Measurements from ENCODE around the gene RIMKLA. TPM values are rescaled to one million over a fixed set of nuclear protein-coding genes. Genes with fewer than 3 reads are reported as not detected.

The RIMKLA gene
- polyA plus RNA-seq, 4 donors, result under 0.01 to 0.63 (median 0.31) TPM

DNA sequence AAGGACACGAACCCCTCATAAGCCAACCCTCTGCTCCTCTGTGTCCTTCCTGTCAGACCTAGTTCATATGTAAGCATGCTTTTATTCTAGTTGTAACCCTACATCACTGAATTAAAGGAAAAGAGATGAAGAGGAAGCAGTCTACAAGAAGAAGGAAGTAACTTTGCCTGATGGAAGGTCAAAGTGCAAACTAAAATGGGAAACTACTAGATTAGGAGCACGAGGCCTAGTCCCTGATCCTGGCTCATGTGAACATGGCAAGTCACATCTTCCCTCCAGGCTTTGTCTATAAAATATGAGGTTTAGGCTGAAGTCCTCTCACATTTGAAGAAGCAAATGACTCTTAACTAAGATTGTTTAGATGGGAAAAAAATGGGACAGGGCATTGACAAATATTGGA lies 62.1 kb downstream of the RIMKLA start:
- no peaks in the 10 kb centered on the region for H3K27me3 ChIP-seq (ENCODE audit: control insufficient read depth in 3 of 3, insufficient read depth in 3 of 3, low read length in 3 of 3)
- H3K9me3 ChIP-seq (ENCODE audit: control insufficient read depth in 2 of 2, insufficient read depth in 1 of 2, low read depth in 1 of 2, low read length in 1 of 2), result no peaks in the 10 kb centered on the region
- no peaks in the 10 kb centered on the region for H3K4me1 ChIP-seq (ENCODE audit: control insufficient read depth in 3 of 3, insufficient read depth in 2 of 3, low read depth in 1 of 3, low read length in 2 of 3)
- WGBS, 3 donors, result 26 to 32% (median 31%) methylated on average over 2 of the region's 2 CpGs
- DNase-seq, result peak in 1 of 2 donors; percentile 54
- no peak overlapping the region for H3K27ac ChIP-seq (ENCODE audit: low read depth in 1 of 3, low read length in 2 of 3)
- H3K4me3 ChIP-seq (ENCODE audit: low read depth in 1 of 3, low read length in 3 of 3), result no peak overlapping the region
- no peaks in the 10 kb centered on the region for H3K36me3 ChIP-seq (ENCODE audit: control insufficient read depth in 3 of 3, insufficient read depth in 2 of 3, low read depth in 1 of 3, low read length in 3 of 3)
- no peak for FAIRE-seq

DNA sequence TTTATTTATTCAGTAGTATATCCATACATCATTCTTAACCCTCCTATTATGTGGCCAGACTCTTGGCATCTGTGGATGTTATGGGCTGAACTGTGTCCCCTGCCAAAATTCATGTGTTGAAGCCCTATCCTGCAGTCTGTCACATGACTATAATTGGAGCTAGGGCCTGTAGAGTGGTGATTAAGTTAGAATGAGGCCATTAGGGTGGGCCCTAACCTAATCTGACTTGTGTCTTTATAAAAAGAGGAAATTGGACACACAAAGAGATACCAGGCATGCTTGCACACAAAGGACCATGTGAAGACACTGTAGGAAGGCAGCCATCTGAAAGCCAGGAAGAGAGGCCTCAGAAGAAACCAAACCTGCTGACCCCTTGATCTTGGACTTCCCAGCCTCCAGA lies 68.7 kb downstream of the RIMKLA start:
- H3K27ac ChIP-seq (ENCODE audit: low read depth in 1 of 3, low read length in 2 of 3), result no peak overlapping the region
- H3K4me3 ChIP-seq (ENCODE audit: low read depth in 1 of 3, low read length in 3 of 3), result no peak overlapping the region
- no peaks in the 10 kb centered on the region for H3K4me1 ChIP-seq (ENCODE audit: control insufficient read depth in 3 of 3, insufficient read depth in 2 of 3, low read depth in 1 of 3, low read length in 2 of 3)
- no peaks in the 10 kb centered on the region for H3K36me3 ChIP-seq (ENCODE audit: control insufficient read depth in 3 of 3, insufficient read depth in 2 of 3, low read depth in 1 of 3, low read length in 3 of 3)
- H3K27me3 ChIP-seq (ENCODE audit: control insufficient read depth in 3 of 3, insufficient read depth in 3 of 3, low read length in 3 of 3), result no peaks in the 10 kb centered on the region
- no peak for DNase-seq
- FAIRE-seq, result no peak
- H3K9me3 ChIP-seq (ENCODE audit: control insufficient read depth in 2 of 2, insufficient read depth in 1 of 2, low read depth in 1 of 2, low read length in 1 of 2), result no peaks in the 10 kb centered on the region

DNA sequence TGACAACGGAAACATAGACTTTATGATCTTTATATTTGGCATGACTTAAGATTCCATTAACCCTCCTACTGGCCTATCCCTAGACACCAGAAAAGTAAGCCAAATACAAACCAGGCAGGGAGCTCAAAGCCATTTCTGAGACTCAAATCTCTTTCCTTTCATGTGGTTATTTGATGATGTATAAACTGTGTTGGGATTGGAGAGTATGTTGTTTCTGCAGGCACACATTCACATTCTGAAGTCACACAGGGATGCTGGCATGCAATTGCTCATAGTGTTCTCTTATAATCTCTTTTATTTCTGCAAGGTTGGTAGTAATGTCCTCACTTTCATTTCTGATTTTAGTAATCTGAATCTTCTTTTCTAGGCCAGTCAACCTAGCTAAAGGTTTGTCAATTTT lies 69.5 kb downstream of the RIMKLA start:
- no peak for FAIRE-seq
- Histone ChIP-seq H3K9me3 (ENCODE audit: control insufficient read depth in 2 of 2, insufficient read depth in 1 of 2, low read depth in 1 of 2, low read length in 1 of 2) (no peaks in the 10 kb centered on the region), H3K4me3 (ENCODE audit: low read depth in 1 of 3, low read length in 3 of 3) (no peak overlapping the region), H3K4me1 (ENCODE audit: control insufficient read depth in 3 of 3, insufficient read depth in 2 of 3, low read depth in 1 of 3, low read length in 2 of 3) (peaks cover 0 to 4% (median 0%) of the 10 kb centered on the region in 3 donors), H3K27ac (ENCODE audit: low read depth in 1 of 3, low read length in 2 of 3) (no peak overlapping the region), H3K27me3 (ENCODE audit: control insufficient read depth in 3 of 3, insufficient read depth in 3 of 3, low read length in 3 of 3) (no peaks in the 10 kb centered on the region), H3K36me3 (ENCODE audit: control insufficient read depth in 3 of 3, insufficient read depth in 2 of 3, low read depth in 1 of 3, low read length in 3 of 3) (no peaks in the 10 kb centered on the region)
- 74 to 94% (median 89%) methylated on average over 1 of the region's 1 CpG for WGBS, 3 donors
- no peak for DNase-seq

DNA sequence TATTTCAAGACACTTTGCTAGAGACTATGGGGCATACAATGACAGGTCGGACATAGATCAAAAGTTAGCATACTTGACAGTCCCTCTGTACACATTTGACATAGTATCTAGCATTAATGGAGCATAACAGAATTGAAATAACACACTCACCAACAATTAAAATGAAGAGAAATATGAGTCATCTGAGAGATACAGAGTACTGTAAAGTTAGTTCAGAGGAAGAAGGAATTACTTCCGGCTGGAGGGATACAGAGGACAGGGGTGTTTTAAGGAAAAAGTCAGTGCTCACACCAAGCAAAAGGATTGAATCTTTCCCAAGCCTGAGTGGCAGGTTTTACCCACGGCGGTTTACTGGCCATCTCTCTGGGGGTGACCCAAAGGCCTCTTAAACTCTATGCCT lies 72.8 kb downstream of the RIMKLA start:
- no peak overlapping the region for H3K27ac ChIP-seq (ENCODE audit: low read depth in 1 of 3, low read length in 2 of 3)
- peaks cover 0 to 3% (median 3%) of the 10 kb centered on the region in 3 donors for H3K36me3 ChIP-seq (ENCODE audit: control insufficient read depth in 3 of 3, insufficient read depth in 2 of 3, low read depth in 1 of 3, low read length in 3 of 3)
- no peaks in the 10 kb centered on the region for H3K27me3 ChIP-seq (ENCODE audit: control insufficient read depth in 3 of 3, insufficient read depth in 3 of 3, low read length in 3 of 3)
- H3K4me1 ChIP-seq (ENCODE audit: control insufficient read depth in 3 of 3, insufficient read depth in 2 of 3, low read depth in 1 of 3, low read length in 2 of 3), result peaks cover 3 to 21% (median 4%) of the 10 kb centered on the region in 3 donors
- no peak for FAIRE-seq
- no peak for DNase-seq
- H3K4me3 ChIP-seq (ENCODE audit: low read depth in 1 of 3, low read length in 3 of 3), result no peak overlapping the region
- no peaks in the 10 kb centered on the region for H3K9me3 ChIP-seq (ENCODE audit: control insufficient read depth in 2 of 2, insufficient read depth in 1 of 2, low read depth in 1 of 2, low read length in 1 of 2)
- whole genome bisulfite sequencing, 3 donors, result 88 to 93% (median 91%) methylated on average over 4 of the region's 4 CpGs

DNA sequence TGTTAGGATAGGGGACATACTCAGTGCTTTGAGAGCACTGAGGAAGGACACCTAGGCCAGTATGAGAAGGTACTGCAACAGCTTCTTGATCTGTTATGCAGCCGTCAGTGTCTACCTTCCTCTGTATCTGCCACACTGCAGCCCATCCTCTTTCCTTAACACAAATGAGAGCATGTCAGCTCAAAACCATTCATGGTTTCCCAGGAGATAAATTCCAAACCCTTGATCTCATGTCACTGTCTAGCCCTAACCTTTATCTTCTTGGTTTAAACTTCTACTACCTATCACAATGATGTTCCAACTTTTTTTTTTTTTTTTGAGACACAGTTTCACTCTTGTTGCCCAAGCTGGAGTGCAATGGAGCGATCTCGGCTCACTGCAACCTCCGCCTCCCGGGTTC lies 73.8 kb downstream of the RIMKLA start:
- H3K27ac ChIP-seq (ENCODE audit: low read depth in 1 of 3, low read length in 2 of 3), result peak overlapping the region in 1 of 3 donors; percentile 47
- H3K36me3 ChIP-seq (ENCODE audit: control insufficient read depth in 3 of 3, insufficient read depth in 2 of 3, low read depth in 1 of 3, low read length in 3 of 3), result peaks cover 0 to 7% (median 3%) of the 10 kb centered on the region in 3 donors
- peaks cover 3 to 21% (median 4%) of the 10 kb centered on the region in 3 donors for H3K4me1 ChIP-seq (ENCODE audit: control insufficient read depth in 3 of 3, insufficient read depth in 2 of 3, low read depth in 1 of 3, low read length in 2 of 3)
- FAIRE-seq (no peak), DNase-seq (peak in 1 of 2 donors; percentile 57)
- no peaks in the 10 kb centered on the region for H3K27me3 ChIP-seq (ENCODE audit: control insufficient read depth in 3 of 3, insufficient read depth in 3 of 3, low read length in 3 of 3)
- no peaks in the 10 kb centered on the region for H3K9me3 ChIP-seq (ENCODE audit: control insufficient read depth in 2 of 2, insufficient read depth in 1 of 2, low read depth in 1 of 2, low read length in 1 of 2)
- H3K4me3 ChIP-seq (ENCODE audit: low read depth in 1 of 3, low read length in 3 of 3), result no peak overlapping the region
- 87 to 94% (median 93%) methylated on average over 5 of the region's 5 CpGs for WGBS, 3 donors

DNA sequence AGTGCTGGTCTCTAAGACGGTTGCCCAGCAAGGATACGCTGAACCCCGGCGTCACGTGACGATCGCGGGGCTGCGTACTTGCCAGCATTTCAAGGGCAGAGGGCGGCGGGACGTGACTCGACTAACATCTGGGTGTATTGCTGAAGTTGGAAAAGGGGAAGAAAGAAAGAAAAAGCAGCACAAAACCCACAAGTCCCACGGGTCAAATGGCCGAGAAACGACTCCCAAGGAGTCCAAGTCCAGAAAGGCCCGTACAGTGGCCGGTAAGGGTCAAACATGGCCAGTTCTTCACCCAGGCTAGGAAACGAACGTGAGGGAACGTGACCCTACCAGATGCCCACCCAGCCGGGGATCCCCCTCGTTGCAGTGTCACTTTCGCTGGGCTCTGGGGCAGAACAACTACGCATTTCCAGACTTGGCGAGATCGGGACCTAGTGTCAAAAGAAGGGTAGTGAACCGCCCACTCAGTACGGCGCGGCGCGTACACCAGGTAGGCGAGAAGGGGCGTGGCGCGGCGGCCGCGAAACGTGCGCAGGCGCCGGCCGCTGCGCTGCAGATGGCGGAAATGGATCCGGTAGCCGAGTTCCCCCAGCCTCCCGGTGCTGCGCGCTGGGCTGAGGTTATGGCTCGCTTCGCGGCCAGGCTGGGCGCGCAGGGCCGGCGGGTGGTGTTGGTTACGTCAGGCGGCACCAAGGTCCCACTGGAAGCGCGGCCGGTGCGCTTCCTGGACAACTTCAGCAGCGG lies 75.6 kb downstream of the RIMKLA start, which contains the start of the genes PPCS and ZMYND12:
Gene PPCS, plus strand, starts transcription at position 534 of the 744 bp plus-strand sequence. Its CDS starts 23 bp downstream, at position 557.
Gene ZMYND12, minus strand, starts transcription at position 13 of the 744 bp plus-strand sequence. CDS start 25 bp downstream, outside the sequence.
- no peak for FAIRE-seq
- peak; percentile 87 to 97 for DNase-seq

DNA sequence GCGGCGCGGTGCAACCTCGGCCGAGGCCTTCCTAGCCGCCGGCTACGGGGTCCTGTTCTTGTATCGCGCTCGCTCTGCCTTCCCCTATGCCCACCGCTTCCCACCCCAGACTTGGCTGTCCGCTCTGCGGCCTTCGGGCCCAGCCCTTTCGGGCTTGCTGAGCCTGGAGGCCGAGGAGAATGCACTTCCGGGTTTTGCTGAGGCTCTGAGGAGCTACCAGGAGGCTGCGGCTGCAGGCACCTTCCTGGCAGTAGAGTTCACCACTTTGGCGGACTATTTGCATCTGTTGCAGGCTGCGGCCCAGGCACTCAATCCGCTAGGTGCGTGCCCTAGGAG lies 76.1 kb downstream of the RIMKLA start:
- Histone ChIP-seq H3K27me3 (ENCODE audit: control insufficient read depth in 3 of 3, insufficient read depth in 3 of 3, low read length in 3 of 3) (no peaks in the 10 kb centered on the region), H3K4me1 (ENCODE audit: control insufficient read depth in 3 of 3, insufficient read depth in 2 of 3, low read depth in 1 of 3, low read length in 2 of 3) (peaks cover 3 to 24% (median 4%) of the 10 kb centered on the region in 3 donors), H3K27ac (ENCODE audit: low read depth in 1 of 3, low read length in 2 of 3) (peak overlapping the region; percentile 94 to 98 (median 94)), H3K9me3 (ENCODE audit: control insufficient read depth in 2 of 2, insufficient read depth in 1 of 2, low read depth in 1 of 2, low read length in 1 of 2) (no peaks in the 10 kb centered on the region), H3K36me3 (ENCODE audit: control insufficient read depth in 3 of 3, insufficient read depth in 2 of 3, low read depth in 1 of 3, low read length in 3 of 3) (peaks cover 0 to 7% (median 3%) of the 10 kb centered on the region in 3 donors), H3K4me3 (ENCODE audit: low read depth in 1 of 3, low read length in 3 of 3) (peak overlapping the region; percentile 75 to 93 (median 87))
- FAIRE-seq (no peak), DNase-seq (peak in 1 of 2 donors; percentile 76)
- 0 to 1% (median 0%) methylated on average over 22 to 23 of the region's 23 CpGs for WGBS, 3 donors

More for the DNA sequence above, 75.6 kb downstream of the RIMKLA start, which contains the start of the genes PPCS and ZMYND12:
- Histone ChIP-seq H3K27me3 (ENCODE audit: control insufficient read depth in 3 of 3, insufficient read depth in 3 of 3, low read length in 3 of 3) (no peaks in the 10 kb centered on the region), H3K4me1 (ENCODE audit: control insufficient read depth in 3 of 3, insufficient read depth in 2 of 3, low read depth in 1 of 3, low read length in 2 of 3) (peaks cover 3 to 24% (median 4%) of the 10 kb centered on the region in 3 donors), H3K4me3 (ENCODE audit: low read depth in 1 of 3, low read length in 3 of 3) (peak within 1 kb of the TSS; percentile 75 to 93 (median 87)), H3K9me3 (ENCODE audit: control insufficient read depth in 2 of 2, insufficient read depth in 1 of 2, low read depth in 1 of 2, low read length in 1 of 2) (no peaks in the 10 kb centered on the region), H3K36me3 (ENCODE audit: control insufficient read depth in 3 of 3, insufficient read depth in 2 of 3, low read depth in 1 of 3, low read length in 3 of 3) (peaks cover 0 to 7% (median 3%) of the 10 kb centered on the region in 3 donors), H3K27ac (ENCODE audit: low read depth in 1 of 3, low read length in 2 of 3) (peak within 1 kb of the TSS; percentile 94 to 98 (median 94))
- 0% methylated on average over 43 to 66 of the region's 66 CpGs for WGBS, 3 donors

DNA sequence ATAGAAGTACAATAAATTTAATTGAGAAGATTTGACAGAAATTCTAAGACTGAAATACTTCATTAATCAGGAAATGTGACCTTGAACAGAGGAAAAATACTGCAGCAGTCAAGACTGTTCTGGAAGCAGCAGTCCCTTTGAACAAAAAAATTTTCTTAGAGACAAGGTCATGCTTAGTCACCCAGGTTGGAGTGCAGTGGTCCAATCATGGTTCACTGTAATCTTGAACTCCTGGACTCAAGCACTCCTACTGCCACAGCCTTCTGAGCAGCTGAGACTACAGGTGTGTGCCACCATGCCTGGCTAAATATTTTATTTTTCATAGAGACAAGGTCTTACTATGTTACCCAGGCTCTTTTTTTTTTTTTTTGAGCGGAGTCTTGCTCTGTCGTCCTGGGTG lies 80.6 kb downstream of the RIMKLA start:
- Histone ChIP-seq H3K9me3 (ENCODE audit: control insufficient read depth in 2 of 2, insufficient read depth in 1 of 2, low read depth in 1 of 2, low read length in 1 of 2) (no peaks in the 10 kb centered on the region), H3K27ac (ENCODE audit: low read depth in 1 of 3, low read length in 2 of 3) (no peak overlapping the region), H3K36me3 (ENCODE audit: control insufficient read depth in 3 of 3, insufficient read depth in 2 of 3, low read depth in 1 of 3, low read length in 3 of 3) (peaks cover 0 to 7% (median 3%) of the 10 kb centered on the region in 3 donors), H3K27me3 (ENCODE audit: control insufficient read depth in 3 of 3, insufficient read depth in 3 of 3, low read length in 3 of 3) (no peaks in the 10 kb centered on the region), H3K4me3 (ENCODE audit: low read depth in 1 of 3, low read length in 3 of 3) (no peak overlapping the region), H3K4me1 (ENCODE audit: control insufficient read depth in 3 of 3, insufficient read depth in 2 of 3, low read depth in 1 of 3, low read length in 2 of 3) (peaks cover 3 to 26% (median 4%) of the 10 kb centered on the region in 3 donors)
- FAIRE-seq (no peak), DNase-seq (peak; percentile 43 to 58)
- 76 to 86% (median 83%) methylated on average over 2 of the region's 2 CpGs for WGBS, 3 donors
